H1 (cell line): ENCODE measurements around the gene C19orf18. TPM values are rescaled to one million over a fixed set of nuclear protein-coding genes. Genes with fewer than 3 reads are reported as not detected.

ENCODE experiments used
- CTBP2 ChIP-seq: IDR thresholded peaks from 2 replicates; pipeline ENCODE4 v1.7.0; 2011; ENCODE audit warnings: borderline replicate concordance, mild to moderate bottlenecking, moderate library complexity, mixed read lengths, low read length; ENCODE audit not compliant: insufficient read depth, insufficient read length
- POLR2AphosphoS5 ChIP-seq: IDR thresholded peaks from 2 replicates; pipeline ENCODE4 v1.6.1; 2011; ENCODE audit warnings: low read depth, low read length
- SP4 ChIP-seq: IDR thresholded peaks from 2 replicates; pipeline ENCODE4 v1.6.1; 2012; ENCODE audit warnings: low read length, inconsistent platforms
- TCF12 ChIP-seq: IDR thresholded peaks from 2 replicates; pipeline ENCODE4 v1.6.1; 2011; ENCODE audit warnings: low read depth, mild to moderate bottlenecking, low read length
- polyA plus RNA-seq, 7 experiments: library from polyadenylated mRNA; depleted of rRNA in 3 of 7; stranded (reverse) in 5 of 7; unstranded in 2 of 7; fragments of >200 nt in 5 of 7; fragments of 200-250 nt in 2 of 7; gene quantifications; 1 replicate in 5 of 7; 2 replicates in 1 of 7; 4 replicates in 1 of 7; pipeline versions ENCODE4 v1.2.1 to v1.2.3, GENCODE V29; 2011 to 2013; ENCODE audit warnings: missing spikeins in 2 of 7, mixed read lengths in 2 of 7
- total RNA-seq: library from RNA; stranded (reverse); fragmentation: NEBNext Ultra II Directional; extraction: Animal tissue kit (Norgen Biotek cat#: 25700); gene quantifications from 2 replicates; pipeline ENCODE4 v1.2.1, GENCODE V29; 2021

Gene C19orf18
- total and polyA plus RNA-seq, 2 of the 8 experiments (the other 6 are each of a cell fraction or from before 2014, with no cell fraction given), result 0.12 to 0.99 TPM

DNA sequence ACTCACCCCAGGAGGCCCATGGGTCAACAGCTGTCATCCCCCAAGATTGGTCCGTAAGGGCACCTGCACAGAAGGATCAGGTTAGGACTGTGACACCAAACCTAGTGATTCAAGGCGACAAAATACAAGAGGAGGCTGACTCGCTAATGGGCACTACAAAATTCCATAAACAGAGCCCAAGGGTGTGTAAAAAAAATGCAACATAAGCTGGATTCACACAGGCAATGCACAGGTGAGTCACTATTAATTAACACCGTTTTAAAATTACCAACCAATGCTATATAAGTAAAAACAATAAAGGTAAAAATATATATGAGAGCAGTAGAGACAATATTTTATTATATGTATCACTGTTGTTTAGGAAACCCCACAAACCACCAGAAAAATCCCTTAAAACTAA lies 26.3 kb upstream of the C19orf18 start (continued):
- no peak for TF ChIP-seq SP4
- no peak for TF ChIP-seq POLR2AphosphoS5
- no peak for TF ChIP-seq TCF12
- no peak for TF ChIP-seq CTBP2
